Right kidney (tissue), 1 donor: ENCODE results near the gene CASP7.

Experiments used
- DNase-seq: peaks from one replicate; pipeline ENCODE4 v3.0.0-alpha.2; 2016

CASP7 gene

DNA sequence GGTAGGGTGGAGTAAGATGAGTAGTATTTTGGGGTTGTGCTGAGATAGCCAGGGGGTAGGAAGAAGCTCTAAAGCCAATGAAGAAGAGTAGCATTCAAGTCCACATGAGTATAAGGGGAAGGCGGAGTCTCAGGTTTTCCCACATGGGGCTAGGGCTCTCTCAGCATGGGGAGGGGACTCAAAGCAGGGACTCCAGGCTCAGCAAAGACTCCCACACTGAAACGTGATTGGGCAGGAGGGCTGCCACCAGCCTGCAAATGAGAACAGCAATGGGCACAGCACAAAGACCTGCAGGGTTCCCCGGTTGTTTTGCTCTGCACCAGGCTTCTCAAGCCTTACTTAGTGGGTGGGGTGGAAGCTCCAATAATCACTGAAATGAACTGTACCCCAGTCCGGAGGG, 14.4 kb upstream of the CASP7 start:
- DNase-seq = no peak

DNA sequence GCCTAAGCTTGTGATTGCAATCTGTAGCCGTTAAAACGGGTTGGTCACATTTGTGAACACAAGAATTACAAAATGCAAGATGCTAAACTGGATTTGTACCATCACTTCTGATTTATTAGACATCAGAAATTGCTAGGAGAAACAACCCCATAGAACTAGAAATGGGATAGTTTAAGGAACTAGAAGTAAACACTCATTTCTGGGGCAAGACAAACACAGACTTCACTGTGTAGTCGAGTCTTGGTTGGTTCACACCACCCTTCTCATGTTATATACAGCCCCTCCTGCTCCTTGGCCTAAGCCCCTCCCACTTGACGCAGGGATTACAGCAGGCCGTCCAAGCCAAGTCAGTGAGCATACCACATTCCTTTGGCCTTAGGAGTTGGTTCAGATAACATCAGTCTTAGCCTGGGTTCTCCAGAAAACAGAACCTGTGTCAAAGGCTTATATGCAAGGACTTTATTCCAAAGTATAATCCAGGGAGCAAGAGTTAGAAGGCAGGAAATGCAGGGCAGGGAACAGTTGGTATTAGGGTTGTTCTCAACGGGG, 13.8 kb upstream of the CASP7 start:
- DNase-seq = no peak

DNA sequence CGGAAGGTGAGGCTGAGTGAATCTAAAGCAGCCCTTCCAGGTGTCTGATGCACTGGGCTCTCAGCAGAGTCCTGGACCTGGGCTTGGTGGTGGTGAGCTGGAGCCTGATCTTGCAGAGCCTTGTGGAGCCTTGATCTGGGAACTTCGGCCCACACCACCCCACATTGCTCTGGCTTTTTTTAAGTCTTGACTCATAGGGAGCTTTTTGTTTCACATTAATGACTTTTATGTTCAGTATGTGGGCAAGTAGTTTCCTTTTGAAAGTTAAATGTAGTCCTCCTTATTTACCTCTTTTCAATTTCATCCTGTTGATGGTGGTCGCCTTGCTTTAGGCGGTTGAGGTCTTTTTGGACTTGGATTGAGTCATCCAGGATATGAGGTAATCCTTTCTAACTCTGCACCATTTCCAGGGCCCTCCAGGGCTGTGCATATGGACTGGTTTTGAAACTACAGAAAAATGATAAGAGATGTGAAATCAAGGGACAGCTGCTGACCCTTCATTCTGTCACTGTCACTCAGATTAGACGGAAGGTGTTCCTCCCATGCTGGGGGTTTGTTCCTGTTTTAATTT, 12.9 kb upstream of the CASP7 start:
- DNase-seq = no peak

DNA sequence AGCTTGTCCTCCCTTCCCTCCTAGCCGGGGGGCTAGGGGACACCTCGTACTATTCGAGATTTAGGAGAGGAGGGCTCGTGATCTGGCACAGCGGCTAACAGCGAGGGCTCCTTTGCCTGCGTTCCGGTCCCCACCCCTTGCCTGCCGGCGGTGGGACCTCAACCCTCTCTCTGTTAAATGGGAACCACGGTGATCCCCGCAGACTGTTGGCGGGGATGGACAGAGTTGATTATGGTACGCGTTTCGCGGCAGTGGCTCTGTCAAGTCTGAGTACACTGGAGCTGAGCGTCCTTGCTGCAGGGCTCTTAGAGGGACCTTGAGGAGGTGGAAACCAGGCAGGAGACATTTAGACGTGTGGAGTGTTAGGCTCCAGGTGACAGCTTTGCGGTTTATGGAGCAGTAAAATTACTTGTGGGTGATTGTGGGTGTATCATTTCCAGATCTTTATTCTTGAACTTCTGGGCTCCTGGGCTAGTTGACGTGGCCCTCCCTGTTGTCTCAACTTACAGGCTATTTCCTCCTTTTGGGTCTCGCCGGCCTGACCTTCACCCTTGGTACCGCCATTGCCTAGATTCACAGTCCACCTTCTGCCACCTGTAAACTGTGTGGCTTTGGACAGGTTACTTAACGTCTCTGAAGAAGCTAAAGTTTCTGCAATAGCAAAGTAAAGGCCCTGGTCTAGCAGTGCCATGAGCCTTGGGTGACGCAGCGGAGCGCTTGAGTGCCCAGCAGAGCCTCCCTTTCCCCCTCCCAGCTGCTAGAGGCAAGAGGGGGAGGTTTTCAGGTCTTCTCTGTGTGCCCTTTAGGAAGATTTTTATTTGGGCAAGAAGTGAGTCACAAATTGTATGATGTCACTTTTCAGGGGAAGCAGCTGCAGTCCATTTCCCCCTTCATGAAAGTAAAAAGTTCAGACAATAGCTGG, 739 bp downstream of the CASP7 start:
- DNase-seq = peak; percentile 41

DNA sequence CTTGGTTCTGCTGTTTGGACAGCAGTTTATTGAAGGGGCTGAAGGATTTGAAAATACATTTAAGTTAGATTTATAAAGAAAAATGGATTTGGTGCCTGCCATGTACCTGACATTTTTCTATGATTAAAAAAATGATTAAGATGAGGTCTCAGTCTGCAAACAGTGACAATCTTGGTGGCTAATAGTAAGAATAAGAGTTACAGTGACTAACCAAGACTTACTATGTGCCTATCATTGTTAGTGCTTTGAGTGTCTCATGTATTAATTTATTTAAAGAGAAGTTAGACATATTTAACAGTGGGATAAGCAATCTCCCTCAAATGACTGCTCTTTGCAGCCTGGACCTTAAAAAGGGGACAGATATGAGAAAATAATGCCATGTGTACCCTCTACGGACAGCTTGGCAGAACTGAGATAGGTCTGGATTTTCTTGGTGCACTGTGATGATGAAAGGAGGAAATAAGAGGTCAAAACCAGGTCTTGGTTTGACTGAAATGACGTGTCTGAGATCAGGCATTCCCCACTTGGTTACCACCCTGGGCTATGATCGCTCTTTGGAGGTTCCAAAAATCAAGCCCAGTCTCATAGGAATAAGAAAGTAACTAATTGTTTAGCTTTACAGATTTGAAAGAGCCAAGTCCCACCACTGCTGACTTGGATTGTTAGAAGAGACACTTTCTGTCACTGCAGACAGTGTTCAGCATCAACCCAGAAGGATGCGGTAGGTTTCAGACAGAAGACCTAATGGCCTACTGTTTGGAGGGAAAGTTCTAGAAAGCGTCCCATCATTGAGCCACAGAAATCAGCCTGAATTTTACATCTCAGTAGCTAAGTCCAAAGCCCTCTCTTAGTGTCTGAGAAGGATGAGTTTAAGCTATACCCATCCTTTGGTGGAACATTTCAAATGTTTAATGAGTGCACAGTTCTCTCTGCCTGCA, 2.1 kb downstream of the CASP7 start:
- no peak for DNase-seq

DNA sequence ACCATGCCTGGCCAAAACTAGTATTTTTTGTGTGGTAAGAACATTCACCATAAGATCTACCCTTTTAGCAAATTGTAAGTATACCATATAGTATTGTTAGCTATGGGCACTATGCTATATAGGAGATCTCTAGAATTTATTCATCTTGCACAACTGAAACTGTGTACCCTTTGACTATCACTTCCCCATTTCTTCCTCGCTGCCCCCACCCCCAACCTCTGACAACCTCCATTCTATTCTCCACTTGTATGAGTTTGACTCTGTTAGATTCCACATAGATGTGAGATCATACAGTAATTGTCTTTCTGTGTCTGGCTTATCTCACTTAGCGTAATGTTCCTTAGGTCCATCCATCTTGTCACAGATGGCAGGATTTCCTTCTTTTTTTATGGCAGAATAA, 3.6 kb downstream of the CASP7 start:
- no peak for DNase-seq

DNA sequence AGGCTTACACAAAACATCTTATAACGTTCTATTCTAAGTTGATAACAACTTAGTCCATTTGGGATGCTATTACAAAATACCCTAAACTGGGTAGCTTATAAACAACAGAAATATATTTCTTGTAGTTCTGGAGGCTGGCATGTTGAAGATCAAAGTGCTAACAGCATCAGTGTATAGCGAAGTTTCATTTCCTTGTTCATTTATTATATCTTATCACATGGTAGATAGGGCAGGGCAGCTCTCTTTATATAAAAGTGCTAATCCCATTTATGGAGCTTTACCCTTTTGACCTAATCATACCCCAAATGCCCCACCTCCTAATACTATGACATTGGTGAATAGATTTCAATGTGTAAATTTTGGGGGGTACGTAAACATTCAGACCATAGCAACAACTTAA, 6.3 kb downstream of the CASP7 start:
- DNase-seq = no peak

DNA sequence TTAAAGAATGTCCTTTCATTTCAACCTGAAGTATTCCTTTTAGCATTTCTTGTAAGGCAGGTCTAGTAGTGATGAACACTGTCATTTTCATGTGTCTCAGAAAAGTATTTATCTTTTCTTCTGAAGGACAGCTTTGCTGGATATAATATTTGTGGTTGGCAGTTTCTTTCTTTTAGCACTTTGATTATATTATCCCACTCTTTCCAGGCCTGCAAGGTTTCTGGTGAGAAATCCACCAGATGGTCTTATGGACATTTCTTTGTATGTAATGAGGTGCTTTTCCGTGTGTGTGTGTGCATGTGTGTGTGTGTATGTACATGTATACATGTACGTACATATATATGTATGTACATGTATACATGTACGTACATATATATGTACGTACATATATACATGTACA, 7.3 kb downstream of the CASP7 start:
- DNase-seq = no peak

DNA sequence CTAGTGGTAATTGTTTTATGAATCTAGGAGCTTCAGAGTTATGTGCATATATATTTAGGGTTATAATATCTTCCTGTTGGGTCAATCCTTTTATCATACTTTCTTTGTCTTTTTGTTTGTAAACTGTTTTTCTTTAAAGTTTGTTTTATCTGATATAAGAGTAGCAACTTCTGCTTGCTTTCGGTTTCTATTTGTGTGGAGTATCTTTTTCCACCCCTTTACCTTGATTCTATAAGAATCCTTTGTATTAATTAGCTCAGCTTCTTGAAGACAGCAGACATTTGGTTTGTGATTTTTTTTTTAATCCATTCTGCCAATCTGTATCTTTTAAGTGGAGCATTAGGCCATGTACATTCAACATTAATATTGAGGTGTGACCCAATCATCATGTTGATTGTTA, 9.3 kb downstream of the CASP7 start:
- no peak for DNase-seq

DNA sequence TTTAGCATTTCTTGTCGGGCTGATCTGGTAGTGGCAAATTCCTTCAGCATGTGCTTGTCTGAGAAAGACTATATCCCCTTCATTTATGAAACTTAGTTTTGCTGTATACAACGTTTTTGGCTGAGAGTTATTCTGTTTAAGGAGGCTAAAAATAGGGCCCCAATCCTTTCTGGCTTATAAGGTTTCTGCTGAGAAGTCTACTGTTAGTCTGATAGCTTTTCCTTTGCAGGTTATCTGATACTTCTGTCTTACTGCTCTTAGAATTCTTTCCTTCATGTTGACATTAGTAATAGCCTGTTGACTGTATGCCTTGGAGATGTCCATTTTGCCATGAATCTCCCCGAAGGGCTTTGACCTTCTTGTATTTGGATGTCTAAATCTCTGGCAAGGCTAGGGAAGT, 9.9 kb downstream of the CASP7 start:
- no peak for DNase-seq

DNA sequence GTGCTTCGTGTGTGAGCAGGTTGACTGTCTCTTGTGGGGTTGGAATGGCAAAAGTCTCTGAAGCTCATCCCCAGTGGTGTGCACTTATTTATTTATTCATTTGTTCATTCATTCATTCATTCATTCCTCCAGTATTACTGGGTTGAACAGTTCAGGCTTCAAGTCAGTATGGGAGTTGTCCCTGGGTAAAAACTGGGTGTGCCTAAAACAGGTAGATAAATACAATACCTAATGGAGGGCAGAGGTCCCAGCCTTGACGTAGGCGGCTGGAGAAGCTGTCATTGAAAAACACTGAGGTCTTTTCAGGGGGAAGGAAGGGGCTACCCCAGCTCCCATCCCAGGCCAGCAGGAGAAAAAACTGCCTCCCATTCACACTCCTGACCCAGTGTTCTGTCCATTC, 11.0 kb downstream of the CASP7 start:
- DNase-seq = no peak

DNA sequence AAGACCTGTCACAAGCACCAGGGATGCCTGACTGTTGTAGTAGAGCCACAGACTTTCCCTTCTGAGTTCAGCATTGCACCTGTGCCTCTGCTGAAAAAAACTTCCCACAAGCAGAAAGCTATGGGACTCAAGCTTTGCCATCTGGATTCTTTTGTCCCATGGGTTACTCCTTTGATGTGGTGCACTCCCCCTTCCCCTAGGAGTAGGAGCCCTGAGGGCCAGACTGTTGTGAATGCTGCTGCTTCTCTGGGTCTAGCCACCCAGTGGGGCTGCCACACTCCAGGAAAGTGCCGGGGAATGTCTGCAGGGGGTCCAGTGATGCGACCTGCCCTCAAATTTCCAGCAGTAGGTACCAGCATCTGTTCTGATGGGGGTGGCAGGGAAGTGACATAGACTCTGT, 11.7 kb downstream of the CASP7 start:
- DNase-seq = no peak

DNA sequence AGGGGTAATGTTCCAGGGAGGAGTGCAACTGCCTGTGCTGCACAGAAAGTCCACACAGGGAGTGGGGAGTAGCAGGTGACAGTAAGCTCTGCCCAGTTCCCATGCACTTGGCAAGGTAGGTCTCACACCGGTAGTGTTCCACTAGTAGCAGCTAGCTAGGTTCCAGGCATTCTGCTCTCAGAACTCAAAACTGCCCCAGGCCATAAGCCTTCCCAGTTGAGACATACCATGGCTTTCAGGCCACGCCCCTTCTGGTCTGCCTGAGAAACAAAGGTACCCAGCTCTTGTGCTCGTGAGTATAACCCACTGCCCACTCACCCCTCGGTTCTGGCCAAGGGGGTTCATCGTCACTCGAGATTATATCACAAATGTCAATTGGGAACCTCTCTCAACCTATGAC, 12.6 kb downstream of the CASP7 start:
- DNase-seq = no peak

DNA sequence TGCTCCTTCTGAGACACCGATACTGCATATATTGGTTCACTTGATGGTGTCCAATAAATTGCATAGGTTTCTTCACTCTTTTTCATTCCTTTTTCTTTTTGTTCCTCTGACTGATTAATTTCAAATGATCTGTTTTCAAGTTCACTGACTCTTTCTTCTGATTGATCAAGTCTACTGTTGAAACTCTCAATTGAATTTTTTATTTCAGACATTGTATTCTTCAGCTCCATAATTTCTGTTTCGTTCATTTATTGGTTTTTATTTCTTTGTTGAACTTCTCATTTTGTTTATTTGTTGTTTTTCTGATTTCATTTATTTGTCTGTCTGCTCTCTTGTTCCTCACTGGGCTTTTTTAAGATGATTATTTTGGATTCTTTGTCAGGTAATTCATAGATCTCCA, 13.6 kb downstream of the CASP7 start:
- DNase-seq = no peak

DNA sequence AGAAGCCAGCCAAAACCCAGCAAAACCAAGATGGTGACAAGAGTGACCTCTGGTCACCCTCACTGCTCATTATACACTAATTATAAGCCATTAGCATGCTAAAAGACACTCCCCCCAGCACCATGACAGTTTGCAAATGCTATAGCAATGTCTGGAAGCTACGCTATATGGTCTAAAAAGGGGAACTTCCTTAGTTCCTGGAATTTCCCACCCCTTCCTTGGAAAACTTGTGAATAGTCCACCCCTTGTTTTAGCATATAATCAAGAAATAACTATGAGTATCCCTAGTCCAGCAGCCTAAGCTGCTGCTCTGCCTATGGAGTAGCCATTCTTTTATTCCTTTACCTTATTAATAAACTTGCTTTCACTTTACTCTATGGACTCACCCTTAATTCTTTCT, 16.0 kb downstream of the CASP7 start:
- no peak for DNase-seq

DNA sequence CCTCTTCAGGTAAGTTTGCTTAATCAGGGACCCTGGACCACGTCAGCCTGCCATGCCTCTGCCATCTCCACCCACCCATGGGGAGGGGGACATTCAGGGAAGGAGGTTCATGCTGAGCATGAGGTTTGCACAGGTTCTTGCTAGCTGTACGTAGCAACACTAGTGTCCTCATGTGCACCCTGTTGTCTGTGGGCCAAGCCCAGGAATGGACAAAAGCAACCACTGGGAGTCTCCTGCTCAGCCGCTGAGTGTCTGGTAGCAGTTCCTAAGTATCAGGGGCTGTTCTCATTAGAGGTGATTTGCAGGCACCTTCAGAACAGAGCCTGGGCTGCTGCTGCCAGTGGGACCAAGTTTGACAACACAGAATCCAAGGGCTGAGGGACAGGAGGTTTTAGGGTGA, 17.9 kb downstream of the CASP7 start:
- no peak for DNase-seq

DNA sequence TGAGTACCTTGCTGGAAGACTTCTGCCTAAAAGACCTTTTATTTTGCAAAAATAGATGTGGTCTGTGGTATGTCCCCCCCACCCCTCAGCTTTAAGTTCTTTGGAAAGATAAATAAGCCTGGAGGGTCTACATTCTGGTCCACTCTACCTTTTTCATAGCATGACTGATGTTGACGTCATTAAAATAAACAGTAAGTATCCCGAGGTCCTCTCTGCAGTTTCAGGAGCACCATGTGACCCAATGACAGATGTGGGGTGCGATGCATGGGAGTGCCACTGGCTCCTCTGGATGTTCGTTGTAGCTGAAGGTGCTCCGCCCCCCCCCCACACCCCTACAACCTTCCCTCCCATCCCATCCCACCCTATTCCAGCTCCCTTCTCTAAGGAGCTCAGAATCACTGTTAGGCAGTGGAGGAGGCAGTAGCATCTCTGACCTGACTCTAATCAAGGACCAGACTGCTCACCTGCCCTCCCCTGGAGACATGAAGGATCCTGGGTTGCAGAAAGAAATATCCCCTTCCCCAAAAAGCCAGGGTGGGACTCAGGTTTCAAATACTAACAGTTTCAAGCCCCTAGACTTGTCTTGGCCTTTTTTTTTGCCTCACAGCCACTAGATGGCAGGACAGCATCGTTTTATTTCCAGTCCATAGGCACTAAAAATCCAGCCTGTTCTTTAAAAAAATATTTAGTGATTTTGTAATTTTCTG, 25.1 kb downstream of the CASP7 start:
- peak; percentile 15 for DNase-seq

DNA sequence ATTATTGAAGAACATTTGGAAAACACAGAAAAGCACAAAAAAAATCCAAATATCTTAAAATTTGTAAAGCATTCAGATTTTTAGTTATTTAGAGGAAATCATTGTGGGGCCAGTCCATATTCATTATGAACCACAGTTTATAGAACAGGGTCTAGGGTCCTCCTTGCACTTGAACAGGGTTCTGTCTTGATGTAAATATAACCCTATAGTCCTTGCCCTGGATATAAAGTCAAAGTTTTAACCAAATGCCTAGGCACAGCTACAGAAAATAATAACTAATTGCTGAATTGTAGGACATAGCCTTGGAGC, 25.6 kb downstream of the CASP7 start:
- DNase-seq = no peak

DNA sequence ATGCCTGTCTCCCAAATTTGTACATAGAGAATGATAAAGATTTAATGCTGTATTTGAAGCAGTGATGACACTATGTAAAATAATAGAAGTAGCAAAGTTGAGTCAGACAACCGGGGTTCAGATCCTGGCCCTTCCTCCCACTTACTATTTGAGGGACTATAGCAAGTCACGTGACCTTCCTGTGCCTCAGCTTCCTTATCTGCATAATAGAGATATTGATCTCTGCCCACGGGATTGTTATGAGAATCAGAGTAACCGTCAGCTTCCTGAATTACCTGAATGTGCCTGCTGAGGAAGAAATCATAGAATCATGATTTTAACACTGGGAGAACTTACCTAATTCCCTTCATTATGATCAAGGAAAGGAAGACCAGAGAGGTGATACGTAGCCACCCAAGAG, 26.9 kb downstream of the CASP7 start:
- DNase-seq = no peak

DNA sequence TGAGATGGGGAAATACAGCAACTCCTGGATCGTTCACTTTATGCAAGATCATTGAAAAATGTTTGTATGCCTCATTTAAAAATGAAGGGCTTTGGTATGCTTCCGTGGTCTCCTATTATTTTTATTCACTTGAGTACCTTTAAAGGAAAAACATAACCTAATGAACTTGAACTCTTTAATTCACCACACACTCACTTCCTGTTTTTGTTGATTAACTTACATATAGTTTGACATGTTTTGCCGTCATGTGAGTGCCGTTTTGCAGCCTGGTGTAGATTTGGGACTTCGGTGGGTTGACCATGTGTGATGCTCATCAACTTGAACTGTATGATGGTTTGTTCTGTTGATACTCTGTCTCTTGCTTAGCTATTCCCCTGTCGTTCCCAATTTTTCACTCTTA, 28.9 kb downstream of the CASP7 start:
- DNase-seq = no peak

DNA sequence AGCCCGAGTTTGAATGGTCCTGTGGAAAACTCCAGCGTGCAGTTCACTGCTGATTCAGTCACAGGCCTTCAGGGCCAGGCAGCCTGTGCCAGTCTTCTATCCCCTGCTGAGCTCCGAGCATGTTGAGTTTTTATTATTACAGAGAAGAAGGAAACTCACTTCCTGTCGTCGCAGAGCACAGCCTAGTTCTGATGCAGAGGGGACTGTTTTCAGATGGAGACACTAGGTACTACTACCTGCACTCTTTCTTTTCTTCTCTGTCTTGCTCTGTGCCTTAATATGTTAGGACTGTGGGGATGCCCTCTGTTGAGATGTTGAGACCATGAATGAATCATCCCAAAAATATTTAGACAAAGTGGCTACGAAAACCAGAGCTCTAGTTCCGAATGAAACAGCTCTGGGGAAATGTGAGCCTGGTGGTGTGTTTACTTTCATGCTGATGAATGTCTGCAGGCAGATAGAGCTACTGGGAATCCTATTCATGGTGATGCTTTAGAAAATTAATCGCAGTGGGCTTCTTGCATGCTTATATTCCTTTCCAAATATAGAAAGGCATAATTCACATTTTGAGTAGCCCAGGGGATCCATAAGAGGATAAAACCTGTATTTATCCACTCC, 29.6 kb downstream of the CASP7 start:
- DNase-seq = no peak

DNA sequence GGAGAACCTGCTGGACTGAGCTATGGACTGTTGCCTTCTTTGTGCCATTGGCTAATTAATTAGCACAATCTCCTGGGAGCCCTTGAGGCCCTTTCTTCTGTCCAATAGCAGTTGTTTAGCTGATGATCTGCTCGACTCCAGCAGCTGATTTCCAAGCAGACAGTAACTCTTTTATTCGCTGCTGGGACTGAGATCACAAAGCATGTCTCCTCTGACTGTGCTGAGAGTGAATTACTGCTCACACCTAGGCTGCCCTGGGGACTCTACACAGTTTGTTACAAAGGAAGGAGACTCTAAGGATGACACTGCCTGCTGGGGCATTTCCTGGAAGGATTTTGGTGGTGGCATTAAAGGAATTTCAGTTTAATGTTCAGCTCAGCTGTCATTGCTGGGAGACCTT, 31.4 kb downstream of the CASP7 start:
- DNase-seq = no peak
